Stimulated activated CD8-positive, alpha-beta memory T cell treated with anti-CD3 and anti-CD28 coated beads, Interleukin-15, amount 100 ng/mL, for 4 hours (primary cell): ENCODE data around the gene AVEN.
A peak's percentile ranks its signal among the peaks of the same experiment; 100 is the strongest.
"Not testable (repeated sequence)": the region's sequence is repeated elsewhere in the genome, so short reads cannot be mapped to it uniquely, and the experiment has no call there.

Experiments used
- DNase-seq, 2 donors: peaks; one replicate each; pipeline ENCODE4 v3.0.0-alpha.2; 2020; ENCODE audit warnings: low read depth in 2 of 2

The AVEN gene

GRCh38 chr15:34038871-34039789, at the start of gene AVEN:
TSS of gene AVEN (minus strand) at chr15:34039204. CDS start at chr15:34039046, 158 bp downstream.
- DNase-seq = peak in 1 of 2 donors; percentile 44

- no peak for DNase-seq
Observed at GRCh38 chr15:34085746-34086145, 46.7 kb upstream of the AVEN start.

- DNase-seq = no peak
Observed at GRCh38 chr15:34084086-34084485, 45.1 kb upstream of the AVEN start.

GRCh38 chr15:34079904-34080303, 40.9 kb upstream of the AVEN start:
- no peak for DNase-seq

GRCh38 chr15:34078900-34079299, 39.9 kb upstream of the AVEN start:
- DNase-seq = no peak

GRCh38 chr15:34076785-34077184, 37.8 kb upstream of the AVEN start:
- no peak for DNase-seq

- DNase-seq = no peak
Observed at GRCh38 chr15:34070003-34070402, 31.0 kb upstream of the AVEN start.

GRCh38 chr15:34065941-34066340, 26.9 kb upstream of the AVEN start:
- DNase-seq = no peak

- no peak for DNase-seq
Observed at GRCh38 chr15:34065261-34065660, 26.3 kb upstream of the AVEN start.

GRCh38 chr15:34064438-34064837, 25.4 kb upstream of the AVEN start:
- no peak for DNase-seq

- no peak for DNase-seq
Observed at GRCh38 chr15:34059946-34060345, 20.9 kb upstream of the AVEN start.

- DNase-seq = no peak
Observed at GRCh38 chr15:34059476-34059875, 20.5 kb upstream of the AVEN start.

- DNase-seq = no peak
Observed at GRCh38 chr15:34056911-34057310, 17.9 kb upstream of the AVEN start.

GRCh38 chr15:34055868-34056595, 17.0 kb upstream of the AVEN start:
- no peak for DNase-seq

GRCh38 chr15:34054081-34054707, 15.2 kb upstream of the AVEN start:
- no peak for DNase-seq

GRCh38 chr15:34050385-34050784, 11.4 kb upstream of the AVEN start:
- not testable (repeated sequence) for DNase-seq

GRCh38 chr15:34049112-34049511, 10.1 kb upstream of the AVEN start:
- no peak for DNase-seq

GRCh38 chr15:34047893-34048775, 9.1 kb upstream of the AVEN start:
- DNase-seq = no peak

- DNase-seq = no peak
Observed at GRCh38 chr15:34046471-34047145, 7.6 kb upstream of the AVEN start.

GRCh38 chr15:34043813-34044212, 4.8 kb upstream of the AVEN start:
- DNase-seq = no peak

GRCh38 chr15:34043391-34043790, 4.4 kb upstream of the AVEN start:
- no peak for DNase-seq
